Esophagus muscularis mucosa (tissue), 4 donors: ENCODE results near the gene PBRM1.

Source experiments
- EP300 ChIP-seq: sonication (generic); formaldehyde crosslinking; IDR thresholded peaks from one replicate; pipeline ENCODE4 v1.6.1; 2017; ENCODE audit warnings: antibody characterized with exemption
- POLR2A ChIP-seq: fragments of 450-650 bp; IDR thresholded peaks from one replicate; pipeline ENCODE4 v1.6.1; 2017; ENCODE audit warnings: antibody characterized with exemption, moderate library complexity, mild to moderate bottlenecking, low read depth
- POLR2AphosphoS5 ChIP-seq, 2 donors: sonication (generic); formaldehyde crosslinking; IDR thresholded peaks; one replicate each; pipeline ENCODE4 v1.6.1; 2017; ENCODE audit warnings: antibody characterized with exemption in 2 of 2
- TF ChIP-seq, protein P1 (sequence below), 3 experiments: fragments of 200-600 bp in 2 of 3; fragments of 450-650 bp in 1 of 3; sonication (generic) in 2 of 3; IDR thresholded peaks; one replicate each; pipeline ENCODE4 v1.5.1; 2017 to 2019; ENCODE audit warnings: antibody characterized with exemption in 3 of 3, mild to moderate bottlenecking in 2 of 3, moderate library complexity in 1 of 3

DNA sequence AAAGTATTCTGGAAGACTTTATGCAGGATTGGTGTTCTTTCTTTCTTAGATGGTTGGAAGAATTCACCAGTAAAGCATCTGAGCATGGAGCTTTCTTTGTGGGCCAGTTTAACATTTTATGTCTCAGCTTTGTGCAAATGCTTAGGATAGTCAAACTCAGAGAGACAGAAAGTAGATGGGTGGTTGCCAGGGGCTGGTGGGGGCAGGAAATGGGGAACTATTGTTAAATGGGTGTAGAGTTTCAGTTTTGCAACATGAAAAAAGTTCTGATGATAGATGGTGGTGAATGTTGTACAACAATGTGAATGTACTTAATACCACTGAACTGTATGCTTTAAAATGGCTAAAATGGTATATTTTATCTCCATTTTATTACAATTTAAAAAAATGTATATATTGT, 45.0 kb upstream of the PBRM1 start:
- TF ChIP-seq POLR2A (no peak), EP300 (no peak), POLR2AphosphoS5 (IDR thresholded peaks at IDR 0.05) (no peak)
- TF ChIP-seq, protein P1, sequence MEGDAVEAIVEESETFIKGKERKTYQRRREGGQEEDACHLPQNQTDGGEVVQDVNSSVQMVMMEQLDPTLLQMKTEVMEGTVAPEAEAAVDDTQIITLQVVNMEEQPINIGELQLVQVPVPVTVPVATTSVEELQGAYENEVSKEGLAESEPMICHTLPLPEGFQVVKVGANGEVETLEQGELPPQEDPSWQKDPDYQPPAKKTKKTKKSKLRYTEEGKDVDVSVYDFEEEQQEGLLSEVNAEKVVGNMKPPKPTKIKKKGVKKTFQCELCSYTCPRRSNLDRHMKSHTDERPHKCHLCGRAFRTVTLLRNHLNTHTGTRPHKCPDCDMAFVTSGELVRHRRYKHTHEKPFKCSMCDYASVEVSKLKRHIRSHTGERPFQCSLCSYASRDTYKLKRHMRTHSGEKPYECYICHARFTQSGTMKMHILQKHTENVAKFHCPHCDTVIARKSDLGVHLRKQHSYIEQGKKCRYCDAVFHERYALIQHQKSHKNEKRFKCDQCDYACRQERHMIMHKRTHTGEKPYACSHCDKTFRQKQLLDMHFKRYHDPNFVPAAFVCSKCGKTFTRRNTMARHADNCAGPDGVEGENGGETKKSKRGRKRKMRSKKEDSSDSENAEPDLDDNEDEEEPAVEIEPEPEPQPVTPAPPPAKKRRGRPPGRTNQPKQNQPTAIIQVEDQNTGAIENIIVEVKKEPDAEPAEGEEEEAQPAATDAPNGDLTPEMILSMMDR (IDR thresholded peaks at IDR 0.05): no peak
